ENCODE measurements around the gene KISS1. TPM values are rescaled to one million over a fixed set of nuclear protein-coding genes. Genes with fewer than 3 reads are reported as not detected.
"Not testable (repeated sequence)": the region's sequence is repeated elsewhere in the genome, so short reads cannot be mapped to it uniquely, and the experiment has no call there.

Gene KISS1
- not detected for total RNA-seq

- ATAC-seq = no peak
These were observed at the start of gene KISS1 for GRCh38 chr1:204196068-204196795. TSS of gene KISS1 (minus strand) at chr1:204196491. CDS start at chr1:204192876, 3,615 bp downstream.

GRCh38 chr1:204242920-204243319 lies 46.6 kb upstream of the KISS1 start:
- ATAC-seq = no peak

- no peak for ATAC-seq
These were observed 45.6 kb upstream of the KISS1 start for GRCh38 chr1:204241914-204242313.

GRCh38 chr1:204241050-204241449 lies 44.8 kb upstream of the KISS1 start:
- peak; percentile 60 for ATAC-seq

- no peak for ATAC-seq
These were observed 43.9 kb upstream of the KISS1 start for GRCh38 chr1:204240233-204240632.

GRCh38 chr1:204239401-204239800 lies 43.1 kb upstream of the KISS1 start:
- not testable (repeated sequence) for ATAC-seq

- not testable (repeated sequence) for ATAC-seq
These were observed 42.2 kb upstream of the KISS1 start for GRCh38 chr1:204238520-204238919.

GRCh38 chr1:204237515-204237914 lies 41.2 kb upstream of the KISS1 start:
- not testable (repeated sequence) for ATAC-seq

GRCh38 chr1:204232526-204232925 lies 36.2 kb upstream of the KISS1 start:
- no peak for ATAC-seq

- no peak for ATAC-seq
These were observed 33.9 kb upstream of the KISS1 start for GRCh38 chr1:204230211-204230610.

GRCh38 chr1:204228896-204229295 lies 32.6 kb upstream of the KISS1 start:
- no peak for ATAC-seq

- no peak for ATAC-seq
These were observed 31.9 kb upstream of the KISS1 start for GRCh38 chr1:204227996-204228785.

- no peak for ATAC-seq
These were observed 31.1 kb upstream of the KISS1 start for GRCh38 chr1:204227351-204227750.

- ATAC-seq = peak; percentile 83
These were observed 29.8 kb upstream of the KISS1 start for GRCh38 chr1:204225841-204226735.

GRCh38 chr1:204224655-204225054 lies 28.4 kb upstream of the KISS1 start:
- ATAC-seq = no peak

- no peak for ATAC-seq
These were observed 27.0 kb upstream of the KISS1 start for GRCh38 chr1:204223129-204223860.

GRCh38 chr1:204222764-204223055 lies 26.4 kb upstream of the KISS1 start:
- ATAC-seq = no peak

GRCh38 chr1:204222006-204222763 lies 25.9 kb upstream of the KISS1 start:
- no peak for ATAC-seq

GRCh38 chr1:204221271-204221670 lies 25.0 kb upstream of the KISS1 start:
- ATAC-seq = no peak

GRCh38 chr1:204219971-204220616 lies 23.8 kb upstream of the KISS1 start:
- no peak for ATAC-seq

- ATAC-seq = no peak
These were observed 22.3 kb upstream of the KISS1 start for GRCh38 chr1:204218552-204218951.
